Measurements from ENCODE around the gene ZNF207. TPM values are rescaled to one million over a fixed set of nuclear protein-coding genes. Genes with fewer than 3 reads are reported as not detected.
A peak's percentile ranks its signal among the peaks of the same experiment; 100 is the strongest.

ZNF207 gene
- total RNA-seq, 1 experiment from 2014 or later, result 296 TPM

DNA sequence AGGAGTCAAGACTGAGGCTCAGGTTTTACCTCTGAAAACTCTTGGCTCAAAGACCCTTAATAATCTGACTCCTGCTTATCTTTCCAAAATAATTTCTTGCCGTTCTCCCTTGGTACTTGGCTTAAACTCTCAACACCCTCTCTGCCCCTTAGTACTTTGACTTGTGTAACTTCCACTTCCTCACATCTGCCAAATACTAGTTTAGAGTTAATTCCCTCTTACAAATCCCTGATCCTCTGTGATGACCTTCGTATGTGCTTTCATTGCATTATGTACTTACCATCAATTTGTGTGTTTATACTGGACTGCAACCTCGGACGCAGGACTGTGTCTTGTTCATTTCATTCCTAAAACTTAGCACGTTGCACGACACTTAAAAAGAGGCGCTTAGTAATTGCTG, 35.2 kb downstream of the ZNF207 start:
- no peak overlapping the region for H2BK20ac ChIP-seq (ENCODE audit: low read depth, low read length, poor library complexity, severe bottlenecking)
- no peaks in the 10 kb centered on the region for H3K4me1 ChIP-seq (ENCODE audit: insufficient read depth, low read length)
- no peak overlapping the region for H2BK12ac ChIP-seq (ENCODE audit: insufficient read length, low read depth, low read length)
- H4K5ac ChIP-seq (ENCODE audit: insufficient read length, low read depth, low read length), result no peak overlapping the region
- no peak overlapping the region for H3K14ac ChIP-seq (ENCODE audit: insufficient read depth, low read length)
- no peak overlapping the region for H3K23ac ChIP-seq (ENCODE audit: insufficient read length, low read depth, low read length)
- no peak overlapping the region for H3K4me2 ChIP-seq (ENCODE audit: insufficient read depth, insufficient read length, low read length)
- H2BK5ac ChIP-seq (ENCODE audit: insufficient read length, low read length), result no peak overlapping the region
- H3K4ac ChIP-seq (ENCODE audit: low read depth, low read length), result no peak overlapping the region
- H3K4me1 Mint-ChIP-seq, result no peaks in the 10 kb centered on the region
- H3K9ac ChIP-seq (ENCODE audit: extremely low read depth, insufficient read length, low read length), result no peak overlapping the region
- no peaks in the 10 kb centered on the region for H3K79me1 ChIP-seq (ENCODE audit: insufficient read depth, low read depth, low read length, poor library complexity, severe bottlenecking)
- no peak overlapping the region for H2BK120ac ChIP-seq (ENCODE audit: low read depth, low read length, poor library complexity, severe bottlenecking)
- no peaks in the 10 kb centered on the region for H3K9me3 ChIP-seq (ENCODE audit: control insufficient read depth, low read depth, low read length)
- H4K91ac ChIP-seq (ENCODE audit: insufficient read length, low read depth, low read length), result no peak overlapping the region
- H3K4me3 Mint-ChIP-seq, result no peak overlapping the region
- no peak overlapping the region for H3K27ac ChIP-seq (ENCODE audit: insufficient read length, low read depth, low read length)
- TF ChIP-seq, protein P1, sequence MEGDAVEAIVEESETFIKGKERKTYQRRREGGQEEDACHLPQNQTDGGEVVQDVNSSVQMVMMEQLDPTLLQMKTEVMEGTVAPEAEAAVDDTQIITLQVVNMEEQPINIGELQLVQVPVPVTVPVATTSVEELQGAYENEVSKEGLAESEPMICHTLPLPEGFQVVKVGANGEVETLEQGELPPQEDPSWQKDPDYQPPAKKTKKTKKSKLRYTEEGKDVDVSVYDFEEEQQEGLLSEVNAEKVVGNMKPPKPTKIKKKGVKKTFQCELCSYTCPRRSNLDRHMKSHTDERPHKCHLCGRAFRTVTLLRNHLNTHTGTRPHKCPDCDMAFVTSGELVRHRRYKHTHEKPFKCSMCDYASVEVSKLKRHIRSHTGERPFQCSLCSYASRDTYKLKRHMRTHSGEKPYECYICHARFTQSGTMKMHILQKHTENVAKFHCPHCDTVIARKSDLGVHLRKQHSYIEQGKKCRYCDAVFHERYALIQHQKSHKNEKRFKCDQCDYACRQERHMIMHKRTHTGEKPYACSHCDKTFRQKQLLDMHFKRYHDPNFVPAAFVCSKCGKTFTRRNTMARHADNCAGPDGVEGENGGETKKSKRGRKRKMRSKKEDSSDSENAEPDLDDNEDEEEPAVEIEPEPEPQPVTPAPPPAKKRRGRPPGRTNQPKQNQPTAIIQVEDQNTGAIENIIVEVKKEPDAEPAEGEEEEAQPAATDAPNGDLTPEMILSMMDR (conservative IDR thresholded peaks at IDR 0.05), result no peak
- no peaks in the 10 kb centered on the region for H4K20me1 ChIP-seq (ENCODE audit: control insufficient read depth, insufficient read depth, insufficient read length)
- H3K27me3 ChIP-seq (ENCODE audit: insufficient read depth, low read length), result no peaks in the 10 kb centered on the region
- peaks cover 12 to 28% (median 22%) of the 10 kb centered on the region in 3 experiments for H3K36me3 Mint-ChIP-seq (ENCODE audit: insufficient read depth in 1 of 3, low read depth in 3 of 3)
- H2AFZ ChIP-seq (ENCODE audit: low read length), result no peak overlapping the region
- H4K8ac ChIP-seq (replicated peaks; ENCODE audit: insufficient read length, low read depth, low read length), result no peak overlapping the region
- H3T11ph ChIP-seq (ENCODE audit: low read length), result no peak overlapping the region
- WGBS (ENCODE audit: extremely low coverage, insufficient read length, low lambda C conversion rate), result no CpG with 5 or more reads among the region's 7 CpGs
- no peak overlapping the region for H3K18ac ChIP-seq (ENCODE audit: insufficient read length, low read depth, low read length)
- no peaks in the 10 kb centered on the region for H3K79me2 ChIP-seq (ENCODE audit: insufficient read depth, low read length)
- H3K56ac ChIP-seq (ENCODE audit: insufficient read length, low read depth, low read length), result no peak overlapping the region
- no peaks in the 10 kb centered on the region for H3K23me2 ChIP-seq (ENCODE audit: insufficient read length, low read depth, low read length, poor library complexity, severe bottlenecking)
- peak overlapping the region in 2 of 3 experiments; percentile 2 to 55; a peak in 3 of 7 replicates for H3K27ac Mint-ChIP-seq
- DNase-seq, result no peak
- no peaks in the 10 kb centered on the region for H3K27me3 Mint-ChIP-seq (ENCODE audit: low read depth)
- H2AK5ac ChIP-seq (ENCODE audit: insufficient read length, low read length), result no peak overlapping the region
- no peaks in the 10 kb centered on the region for H3K9me3 Mint-ChIP-seq
- H2BK15ac ChIP-seq (ENCODE audit: low read depth, low read length), result no peak overlapping the region
